Measurements from ENCODE around the gene KLHDC8A. TPM values are rescaled to one million over a fixed set of nuclear protein-coding genes. Genes with fewer than 3 reads are reported as not detected.
A peak's percentile ranks its signal among the peaks of the same experiment; 100 is the strongest.
"Not testable (repeated sequence)": the region's sequence is repeated elsewhere in the genome, so short reads cannot be mapped to it uniquely, and the experiment has no call there.

The KLHDC8A gene
- total RNA-seq, 1 donor from 2014 or later: 2.2 TPM

GRCh38 chr1:205371871-205372660 is 15.3 kb upstream of the KLHDC8A start:
- DNase-seq (ENCODE audit: low spot score): no peak

- peak; percentile 68 for DNase-seq (ENCODE audit: low spot score)
Observed at GRCh38 chr1:205370780-205371179, 14.1 kb upstream of the KLHDC8A start.

GRCh38 chr1:205369701-205370123 is 13.0 kb upstream of the KLHDC8A start:
- DNase-seq (ENCODE audit: low spot score): no peak

- no peak for DNase-seq (ENCODE audit: low spot score)
Observed at GRCh38 chr1:205368478-205368877, 11.8 kb upstream of the KLHDC8A start.

GRCh38 chr1:205365945-205366463 is 9.3 kb upstream of the KLHDC8A start:
- peak; percentile 64 for DNase-seq (ENCODE audit: low spot score)

- not testable (repeated sequence) for DNase-seq (ENCODE audit: low spot score)
Observed at GRCh38 chr1:205365086-205365485, 8.4 kb upstream of the KLHDC8A start.

- no peak for DNase-seq (ENCODE audit: low spot score)
Observed at GRCh38 chr1:205360891-205361290, 4.2 kb upstream of the KLHDC8A start.

GRCh38 chr1:205359771-205360565 is 3.2 kb upstream of the KLHDC8A start:
- DNase-seq (ENCODE audit: low spot score): no peak

GRCh38 chr1:205358579-205358978 is 1.9 kb upstream of the KLHDC8A start:
- no peak for DNase-seq (ENCODE audit: low spot score)

- DNase-seq (ENCODE audit: low spot score): no peak
Observed at GRCh38 chr1:205357567-205357966, 845 bp upstream of the KLHDC8A start.

- DNase-seq (ENCODE audit: low spot score): peak; percentile 92
Observed at GRCh38 chr1:205355075-205355453, 1.7 kb downstream of the KLHDC8A start.

GRCh38 chr1:205354259-205355074 is 2.3 kb downstream of the KLHDC8A start:
- peak; percentile 76 for DNase-seq (ENCODE audit: low spot score)

- no peak for DNase-seq (ENCODE audit: low spot score)
Observed at GRCh38 chr1:205353612-205354011, 3.1 kb downstream of the KLHDC8A start.

- DNase-seq (ENCODE audit: low spot score): no peak
Observed at GRCh38 chr1:205353191-205353590, 3.5 kb downstream of the KLHDC8A start.

GRCh38 chr1:205351984-205352713 is 4.6 kb downstream of the KLHDC8A start:
- DNase-seq (ENCODE audit: low spot score): peak; percentile 53

- no peak for DNase-seq (ENCODE audit: low spot score)
Observed at GRCh38 chr1:205350691-205351141, 6.0 kb downstream of the KLHDC8A start.

GRCh38 chr1:205350124-205350523 is 6.6 kb downstream of the KLHDC8A start:
- no peak for DNase-seq (ENCODE audit: low spot score)

GRCh38 chr1:205348554-205349487 is 7.9 kb downstream of the KLHDC8A start:
- DNase-seq (ENCODE audit: low spot score): no peak

GRCh38 chr1:205346956-205347574 is 9.7 kb downstream of the KLHDC8A start:
- no peak for DNase-seq (ENCODE audit: low spot score)
